ENCODE results near the gene FOXD1.
"Not testable (repeated sequence)": the region's sequence is repeated elsewhere in the genome, so short reads cannot be mapped to it uniquely, and the experiment has no call there.

FOXD1 gene

GRCh38 chr5:73415171-73415570 is 33.4 kb downstream of the FOXD1 start:
- DNase-seq: no peak

- DNase-seq: no peak
Measured at GRCh38 chr5:73412597-73412988, 36.0 kb downstream of the FOXD1 start.

DNA sequence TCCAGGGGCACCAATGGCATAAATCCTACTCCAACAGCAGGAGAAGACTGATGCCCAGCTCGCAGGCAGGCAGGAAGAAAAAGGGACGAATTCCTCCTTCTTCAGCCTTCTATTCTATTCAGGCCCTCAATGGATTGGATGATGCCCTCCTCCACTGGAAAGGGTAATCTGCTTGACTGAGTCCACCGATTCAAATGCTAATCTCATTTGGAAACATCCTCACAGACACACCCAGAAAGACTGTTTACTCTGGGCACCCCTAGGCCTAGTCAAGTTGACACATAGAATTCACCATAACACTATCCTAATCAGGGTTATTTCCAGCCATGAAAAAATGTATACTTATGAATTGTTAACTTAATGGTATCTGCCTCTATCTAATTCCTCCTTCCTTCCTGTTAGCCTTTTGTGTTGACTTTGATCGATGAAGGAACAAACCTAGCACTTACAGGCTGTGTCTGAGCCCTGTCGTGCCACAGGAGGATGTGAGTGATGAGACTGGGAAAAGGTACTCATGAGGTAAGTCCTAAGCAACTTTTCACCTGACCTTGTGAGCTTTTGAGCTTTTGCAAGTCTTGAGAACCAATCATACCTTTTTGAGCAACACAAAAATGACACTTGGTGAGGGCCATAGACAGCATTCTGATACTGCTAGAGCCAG is 36.5 kb downstream of the FOXD1 start:
- DNase-seq: no peak

GRCh38 chr5:73409927-73410326 is 38.6 kb downstream of the FOXD1 start:
- not testable (repeated sequence) for DNase-seq

DNA sequence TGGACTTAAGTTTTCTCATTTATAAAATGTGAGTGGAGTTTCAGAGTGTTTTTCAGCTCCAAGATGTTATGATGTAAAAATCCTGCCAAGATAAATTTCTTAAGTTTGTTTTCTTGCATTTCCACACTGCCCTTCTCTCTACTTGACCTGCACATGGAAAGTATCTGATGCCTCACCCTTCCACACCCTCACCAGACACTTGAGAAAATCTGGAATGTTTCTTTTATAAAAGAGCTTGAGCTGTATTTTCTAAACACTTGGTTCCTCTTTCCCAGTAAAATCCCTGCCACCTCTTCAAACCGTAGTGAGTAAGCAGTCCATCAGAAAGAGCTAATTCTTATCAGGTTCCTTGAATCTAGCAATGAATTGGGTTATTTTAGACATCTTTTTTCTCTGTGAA is 42.9 kb downstream of the FOXD1 start:
- no peak for DNase-seq

- DNase-seq: no peak
Measured at GRCh38 chr5:73399775-73400174, 48.8 kb downstream of the FOXD1 start.
